Measurements from ENCODE around the gene ARHGEF4.

ARHGEF4 gene

DNA sequence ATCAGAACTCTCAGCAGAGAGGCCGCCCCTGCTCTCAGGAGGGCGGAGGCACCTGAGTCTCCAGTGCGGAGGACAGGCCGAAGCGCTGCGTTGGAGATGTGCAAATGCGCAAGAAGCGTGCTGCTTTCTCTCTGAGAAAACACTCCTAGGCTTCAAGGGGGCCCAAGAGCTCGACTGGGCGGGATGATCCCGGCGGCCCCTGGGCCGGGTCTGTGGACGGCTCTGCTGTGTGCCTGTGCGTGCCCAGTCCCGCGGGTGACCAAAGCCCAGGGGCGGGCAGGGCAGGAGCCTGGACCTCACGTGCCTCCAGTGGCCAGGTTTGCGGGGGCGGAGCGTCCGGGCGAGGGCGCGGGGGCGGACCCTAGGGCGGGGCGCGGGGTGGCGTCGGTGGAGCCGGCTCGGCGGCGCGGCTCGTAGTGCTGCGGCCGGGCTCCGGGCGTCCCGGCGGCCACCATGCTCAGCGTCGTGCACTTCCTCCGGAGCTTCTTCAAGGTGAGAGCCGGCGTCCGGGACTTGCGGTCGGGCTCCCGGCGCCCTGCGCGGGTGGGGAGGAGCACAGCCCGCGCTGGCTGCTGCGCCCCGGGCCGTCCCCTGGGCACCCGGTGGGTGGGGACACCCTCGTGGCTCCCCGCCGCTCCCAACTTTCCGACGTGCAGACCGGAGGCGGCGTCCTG lies at the start of gene ARHGEF4:
Gene ARHGEF4, plus strand, starts transcription at position 414 of the 674 bp plus-strand sequence. Its CDS starts 40 bp downstream, at position 454.
- peak; percentile 26 for DNase-seq

DNA sequence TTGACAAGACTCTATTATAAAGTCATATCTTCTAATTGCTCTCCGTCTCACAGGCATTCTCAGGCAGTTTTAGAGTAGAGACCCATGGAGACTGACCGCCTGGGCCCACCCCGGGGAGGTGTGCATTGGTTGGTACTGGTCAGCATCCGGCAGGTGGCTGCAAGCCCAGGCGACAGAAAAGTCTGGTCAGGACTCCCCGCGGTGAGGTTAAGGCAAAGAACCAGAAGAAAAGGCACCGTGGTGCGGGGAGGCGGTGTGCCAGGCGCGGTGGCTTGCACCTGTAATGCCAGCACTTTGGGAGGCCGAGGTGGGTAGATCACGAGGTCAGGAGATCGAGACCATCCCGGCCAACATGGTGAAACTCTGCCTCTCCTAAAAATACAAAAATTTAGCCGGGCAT lies 48.9 kb upstream of the ARHGEF4 start:
- DNase-seq: no peak

DNA sequence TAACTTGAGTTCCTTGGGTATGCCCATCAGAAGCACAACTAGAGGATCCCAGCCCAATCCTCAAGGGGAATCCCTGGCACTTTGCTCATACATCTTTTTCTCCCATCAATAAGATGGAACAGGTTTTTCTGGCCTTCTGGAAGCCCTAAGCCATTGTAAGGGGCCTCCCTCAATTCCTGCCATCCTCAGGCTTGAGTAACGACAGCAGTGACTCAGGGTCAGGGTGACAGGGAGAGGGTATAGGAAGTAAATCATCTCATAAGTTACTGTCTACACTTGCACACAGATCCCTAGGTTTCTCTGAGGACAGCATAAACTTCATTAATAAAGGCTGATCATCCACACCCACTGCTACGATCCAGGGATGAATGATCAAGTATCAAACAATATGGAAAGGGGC lies 46.4 kb upstream of the ARHGEF4 start:
- DNase-seq: no peak

DNA sequence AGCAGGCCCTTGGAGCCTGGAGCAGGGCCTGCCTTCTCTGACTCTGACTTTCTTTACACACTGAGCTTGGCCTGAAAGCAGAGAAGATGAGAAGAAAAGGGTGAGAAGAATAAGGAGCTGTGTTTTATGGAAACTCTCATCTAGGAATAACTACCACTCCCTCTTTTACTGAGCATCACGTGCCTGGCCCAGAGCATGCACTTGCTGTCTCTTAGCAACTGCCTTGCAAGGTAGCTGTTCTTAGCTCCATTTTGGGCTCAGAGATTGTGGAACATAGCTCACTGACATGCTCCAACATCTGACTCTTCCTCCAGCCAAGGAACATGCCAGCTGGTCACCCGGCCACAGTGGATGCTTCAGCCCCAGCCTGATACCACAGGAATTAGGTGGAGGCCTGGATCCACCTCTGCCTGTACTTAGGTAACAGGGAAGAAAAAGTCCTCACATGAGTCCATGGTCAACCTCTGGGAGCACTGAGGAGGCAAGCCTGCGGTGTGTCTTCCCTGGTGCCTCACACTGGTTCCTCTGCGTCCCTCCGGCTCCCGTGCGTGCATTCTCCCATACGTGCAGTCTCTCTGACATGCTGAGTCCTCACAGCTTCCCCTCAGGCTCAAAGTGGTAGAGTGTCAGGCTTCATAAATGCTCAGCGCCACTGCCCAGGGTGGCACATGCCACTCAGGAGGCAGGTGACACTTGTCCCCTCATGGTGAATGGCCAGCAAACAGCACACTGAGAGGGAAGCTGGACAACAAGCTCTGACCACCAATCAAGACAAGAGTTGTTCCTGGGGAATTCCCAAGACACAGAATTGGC lies 45.7 kb upstream of the ARHGEF4 start:
- no peak for DNase-seq

DNA sequence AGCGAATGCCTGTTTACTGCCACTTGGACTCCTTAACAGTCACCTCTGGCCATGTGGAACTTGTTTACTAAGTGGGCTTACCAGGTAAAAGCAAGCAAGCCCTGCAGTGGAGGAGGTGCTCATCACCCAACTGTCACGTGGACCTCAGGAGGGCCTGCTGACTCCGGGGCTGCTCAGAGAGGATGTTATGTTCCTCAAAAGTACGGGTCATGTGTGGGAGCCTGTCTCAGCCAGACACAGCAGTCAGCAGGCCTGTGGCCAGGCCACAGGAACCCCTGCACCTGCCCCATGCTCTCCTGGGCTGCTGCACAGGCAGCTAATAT lies 45.1 kb upstream of the ARHGEF4 start:
- no peak for DNase-seq

DNA sequence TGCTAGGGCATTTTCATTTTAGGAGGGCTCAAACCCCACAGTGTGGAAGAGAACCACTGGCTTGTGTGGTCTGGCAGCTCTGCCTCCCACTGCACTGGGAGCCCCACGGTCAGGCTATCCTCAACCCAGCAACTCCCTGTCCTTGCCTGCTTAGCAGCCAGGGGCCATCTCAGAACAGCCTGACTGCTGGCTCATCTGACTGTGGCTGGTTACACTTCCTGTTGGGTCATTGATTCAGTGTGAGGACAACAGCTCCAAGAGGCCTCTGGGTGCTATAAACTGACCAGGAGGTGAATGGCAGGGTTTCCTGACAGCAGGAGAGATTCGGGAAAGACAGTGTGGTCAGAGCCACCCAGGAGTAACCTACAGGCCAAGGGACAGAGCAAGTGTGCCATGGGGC lies 41.3 kb upstream of the ARHGEF4 start:
- DNase-seq: no peak

- DNase-seq: peak; percentile 22
Measured at GRCh38 chr2:130796290-130796689, 40.4 kb upstream of the ARHGEF4 start.

DNA sequence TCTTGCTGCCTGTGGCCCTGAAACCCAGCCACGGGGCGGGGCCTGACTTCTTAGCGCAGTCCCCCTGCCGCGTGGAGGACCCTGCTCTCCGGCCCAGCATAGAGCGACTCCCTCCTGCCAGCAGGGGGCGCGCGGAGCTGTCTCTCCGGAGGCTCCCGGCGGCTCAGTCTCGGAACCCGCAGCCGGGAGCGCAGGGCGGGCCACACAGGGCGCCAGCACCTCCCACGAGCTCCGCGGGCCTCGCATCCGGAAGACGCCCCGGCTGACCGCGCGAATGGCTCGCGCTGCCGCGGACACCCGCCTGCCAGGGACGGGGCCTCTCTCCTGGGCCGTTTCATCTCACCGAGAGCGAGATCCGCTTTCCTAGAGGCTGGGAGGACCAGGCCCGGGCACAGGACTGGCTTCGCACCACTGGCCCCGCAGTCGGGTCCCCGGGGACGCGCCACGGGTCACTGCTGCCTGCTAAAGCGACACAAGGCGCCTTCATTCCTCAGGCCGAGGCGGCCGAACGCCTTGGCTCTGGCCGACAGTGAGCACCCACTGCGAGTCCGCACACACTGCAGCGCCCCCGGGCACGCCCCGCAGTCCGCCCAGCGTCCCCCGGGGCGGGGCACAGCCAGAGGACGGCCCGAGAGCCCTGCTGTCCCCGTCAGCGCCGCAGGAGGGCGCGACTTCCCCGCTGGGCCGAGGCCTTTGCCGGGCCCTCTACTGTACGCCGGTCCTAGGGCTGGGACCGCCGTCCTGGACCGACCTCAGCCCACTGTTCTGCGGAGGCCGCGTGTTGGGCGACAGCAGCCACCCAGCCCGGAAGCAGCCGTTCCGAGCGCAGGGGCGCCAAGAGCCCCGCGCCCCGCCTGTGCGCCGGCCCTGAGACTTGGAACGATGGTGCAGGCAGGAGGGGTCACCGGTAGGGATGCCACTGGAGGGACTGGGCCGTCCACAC lies 39.0 kb upstream of the ARHGEF4 start:
- DNase-seq: peak; percentile 94

DNA sequence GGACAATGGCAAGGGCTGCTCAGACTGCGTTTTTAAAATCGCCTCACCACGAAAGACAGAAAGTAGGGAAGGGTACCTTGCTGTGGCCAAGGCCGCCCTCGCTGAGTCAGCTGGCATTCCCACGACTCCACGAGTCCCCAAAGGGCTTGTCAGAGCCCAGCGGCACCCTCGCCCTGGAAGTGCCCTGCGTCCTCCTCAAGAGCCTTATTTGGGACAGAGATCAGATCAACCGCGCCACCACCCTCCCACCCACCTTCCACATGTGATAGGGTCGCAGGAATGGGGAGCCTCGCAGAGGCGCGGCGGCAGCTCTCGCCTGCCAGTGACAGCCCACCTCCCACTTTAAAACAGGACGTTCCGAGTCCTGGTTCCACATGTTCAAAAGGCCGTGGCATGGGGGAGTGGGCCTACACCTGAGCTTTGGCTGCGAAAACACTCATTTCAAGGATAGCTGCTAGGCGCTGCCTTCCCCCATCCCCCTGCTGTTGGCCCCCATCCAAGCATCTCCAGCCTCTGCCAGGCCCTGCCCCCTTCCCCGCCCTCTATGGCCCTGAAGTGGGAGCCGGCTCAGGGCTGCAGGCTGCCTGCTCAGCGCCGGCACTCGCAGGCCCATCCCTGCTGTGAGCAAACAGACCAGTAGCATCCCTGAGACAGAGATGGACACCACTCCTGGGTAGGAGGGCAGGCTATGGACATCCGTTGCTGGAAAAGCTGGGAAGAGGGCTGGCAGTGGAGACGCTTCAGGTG lies 38.1 kb upstream of the ARHGEF4 start:
- DNase-seq: no peak

- no peak for DNase-seq
Measured at GRCh38 chr2:130799295-130799694, 37.4 kb upstream of the ARHGEF4 start.

DNA sequence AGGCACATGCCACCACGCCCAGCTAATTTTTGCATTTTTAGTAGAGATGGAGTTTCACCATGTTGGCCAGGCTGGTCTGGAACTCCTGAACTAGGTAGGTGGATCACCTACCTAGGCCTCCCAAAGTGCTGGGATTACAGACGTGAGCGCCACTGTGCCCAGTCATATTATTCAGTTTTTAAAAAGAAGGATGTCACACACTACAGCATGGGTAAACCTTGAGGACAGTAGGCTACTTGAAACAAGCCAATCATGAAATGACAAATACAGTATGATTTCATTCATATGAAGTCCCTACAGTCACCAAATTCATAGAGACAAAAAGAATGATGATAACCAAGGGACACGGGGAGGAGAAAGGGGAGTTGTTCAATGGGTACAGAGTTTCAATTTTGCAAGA lies 31.1 kb upstream of the ARHGEF4 start:
- no peak for DNase-seq

- no peak for DNase-seq
Measured at GRCh38 chr2:130806370-130806769, 30.3 kb upstream of the ARHGEF4 start.

- no peak for DNase-seq
Measured at GRCh38 chr2:130807659-130808385, 28.9 kb upstream of the ARHGEF4 start.

DNA sequence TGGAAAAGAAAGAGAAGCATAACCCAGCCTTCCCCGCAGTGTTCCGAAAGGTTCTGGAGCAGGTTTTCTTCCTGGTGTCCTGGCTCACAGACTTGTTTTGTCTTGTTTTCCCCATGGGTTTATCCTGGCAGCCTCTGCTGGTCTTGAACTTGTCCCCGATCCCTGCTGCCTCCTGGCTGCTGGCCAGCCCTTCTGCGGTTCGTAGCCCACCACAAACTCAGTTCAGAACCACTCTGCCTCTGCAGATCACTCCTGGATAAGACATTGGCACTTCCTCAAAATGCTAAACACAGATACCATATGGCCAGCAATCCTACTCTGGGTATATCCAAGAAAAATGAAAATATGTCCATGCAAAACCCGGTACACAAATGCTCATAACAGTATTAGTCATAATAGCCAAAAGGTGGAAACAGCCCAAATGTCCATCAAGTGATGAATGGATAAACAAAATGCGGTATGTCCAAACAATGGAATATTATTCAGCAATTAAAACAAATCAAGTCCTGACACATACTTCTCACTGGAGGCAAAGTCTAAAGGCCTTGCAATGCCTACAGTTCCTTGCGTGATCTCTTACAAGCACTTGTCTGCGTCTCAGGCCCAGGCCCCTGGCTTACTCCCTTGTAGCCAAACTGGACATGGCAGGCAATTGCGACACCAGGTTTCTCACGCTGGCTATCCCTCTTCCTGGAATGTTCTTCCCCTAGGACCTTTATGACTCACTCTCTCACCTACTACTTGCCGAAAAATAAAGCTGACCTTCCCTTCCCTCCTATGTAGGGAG lies 28.0 kb upstream of the ARHGEF4 start:
- no peak for DNase-seq

GRCh38 chr2:130810490-130810889 lies 26.2 kb upstream of the ARHGEF4 start:
- no peak for DNase-seq

DNA sequence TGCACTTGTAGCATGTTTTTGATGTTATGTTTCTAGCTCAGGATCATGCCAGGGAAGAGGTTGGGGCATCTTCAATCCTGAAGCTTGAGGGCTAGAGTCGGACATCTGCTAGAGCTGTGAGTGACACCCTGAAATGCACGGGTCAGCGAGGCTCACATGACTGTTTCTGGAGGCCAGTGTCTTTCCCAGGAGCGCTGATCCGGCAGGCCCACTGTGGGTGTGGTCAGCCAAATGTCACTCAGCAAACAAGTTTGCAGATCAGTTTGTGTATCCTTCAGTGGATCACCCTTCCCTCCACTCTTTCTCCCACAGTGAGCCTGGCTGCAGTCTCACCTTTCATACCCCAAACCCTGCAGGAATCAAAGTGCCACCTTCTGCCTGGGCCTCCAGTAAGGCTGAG lies 23.0 kb upstream of the ARHGEF4 start:
- DNase-seq: no peak

DNA sequence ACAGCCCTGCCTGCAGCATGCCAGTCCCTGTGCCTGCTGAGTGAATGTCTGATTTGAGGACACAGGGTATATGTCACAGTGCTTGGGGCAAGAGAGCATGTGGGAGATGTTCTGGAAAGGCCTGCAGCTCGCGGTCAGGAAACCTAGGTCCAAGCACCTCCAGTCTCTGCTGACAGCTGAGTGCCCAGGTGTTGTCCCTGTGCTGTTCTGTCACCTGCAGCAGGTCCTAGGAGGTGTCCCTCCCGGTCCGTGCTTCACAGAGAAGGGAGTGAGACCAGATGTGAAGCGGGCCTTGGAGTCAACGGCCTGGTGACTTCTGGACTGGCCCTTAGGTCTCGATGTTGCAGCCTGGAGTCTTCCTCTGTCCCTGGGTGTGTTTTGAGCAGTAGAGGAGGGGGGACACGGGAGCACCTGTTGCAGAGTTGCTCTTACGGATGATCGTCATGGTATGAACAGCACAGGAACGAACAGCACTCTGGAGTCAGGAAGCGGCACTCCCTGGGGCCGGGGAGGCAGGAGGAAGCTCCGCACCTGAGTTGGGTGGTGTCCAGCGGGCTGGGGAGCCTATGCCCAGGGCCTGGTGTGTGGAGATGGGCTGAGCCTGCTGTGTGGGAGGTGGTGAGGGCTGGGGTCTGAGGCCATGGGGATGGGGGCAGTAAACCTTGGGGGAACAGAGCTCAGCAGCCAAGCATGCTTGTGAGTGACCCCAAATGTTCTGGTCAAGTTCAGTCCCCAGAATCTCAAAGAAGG lies 21.6 kb upstream of the ARHGEF4 start:
- no peak for DNase-seq

DNA sequence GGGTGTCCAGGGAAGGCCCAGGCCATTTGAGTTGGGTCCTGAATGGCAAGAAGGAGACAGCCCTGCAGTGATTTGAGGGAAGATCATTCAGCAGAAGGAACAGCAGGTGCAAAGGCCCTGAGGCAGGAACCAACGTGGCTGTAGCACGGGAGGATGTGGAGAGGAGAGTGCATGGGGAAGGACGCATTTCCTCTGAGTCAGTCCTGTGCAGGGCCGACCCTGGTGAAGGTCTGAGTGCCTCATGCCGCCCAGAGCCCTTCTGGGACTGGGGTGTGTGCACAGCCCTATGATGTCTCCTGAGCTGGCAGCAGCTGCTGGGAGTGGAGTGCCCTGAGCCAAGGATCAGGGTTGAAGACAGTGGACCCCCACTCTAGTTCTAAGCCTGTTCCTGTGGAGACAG lies 17.9 kb upstream of the ARHGEF4 start:
- no peak for DNase-seq

DNA sequence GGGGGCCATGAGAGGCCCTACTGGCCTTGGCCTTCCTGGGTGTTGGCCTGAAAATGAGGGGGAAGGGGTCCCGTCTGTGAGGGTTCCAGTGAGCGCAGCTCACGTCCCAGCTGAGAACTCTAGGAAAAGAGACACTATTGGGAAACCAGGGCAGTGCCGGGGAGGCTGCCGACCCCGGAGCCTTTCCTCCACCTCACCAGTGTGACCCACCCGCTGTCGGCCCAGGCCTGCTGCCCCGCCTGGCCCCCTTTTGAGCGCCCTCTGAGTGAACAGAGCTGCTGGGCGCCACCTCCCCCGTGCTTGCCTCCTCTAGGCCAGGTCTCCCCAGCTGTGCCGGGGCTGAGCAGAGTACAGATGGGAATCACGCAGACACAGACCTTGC lies 17.5 kb upstream of the ARHGEF4 start:
- no peak for DNase-seq

- no peak for DNase-seq
Measured at GRCh38 chr2:130819608-130820278, 17.0 kb upstream of the ARHGEF4 start.

Measured in activated CD4-positive, alpha-beta T cell treated with anti-CD3 and anti-CD28 coated beads, Interleukin-10, Interleukin-2, amounts not matched to agents 100 ng/mL and 50 ng/mL, durations not matched to agents 16 hours and 8 hours (primary cell).